Mesendoderm (in vitro differentiated cells): ENCODE data around the gene IRS2.
A peak's percentile ranks its signal among the peaks of the same experiment; 100 is the strongest.

Experiments used
- DNase-seq: peaks from one replicate; pipeline ENCODE4 v3.0.0; 2013
- H2AK5ac ChIP-seq: 2 replicates; pipeline ENCODE4 v1.6.1; 2013; ENCODE audit warnings: low read length, inconsistent platforms
- H2BK120ac ChIP-seq: 2 replicates; pipeline ENCODE4 v1.6.1; 2013; ENCODE audit warnings: low read depth, mild to moderate bottlenecking, low read length, moderate library complexity, mixed read lengths
- H2BK15ac ChIP-seq: replicated peaks from 2 replicates; pipeline ENCODE4 v1.6.1; 2013; ENCODE audit warnings: low read depth, mild to moderate bottlenecking, moderate library complexity
- H2BK5ac ChIP-seq: 2 replicates; pipeline ENCODE4 v1.6.1; 2013; ENCODE audit warnings: low read length, inconsistent platforms
- H3K18ac ChIP-seq: 2 replicates; pipeline ENCODE4 v1.6.1; 2013; ENCODE audit warnings: mild to moderate bottlenecking, low read length, mixed read lengths
- H3K23ac ChIP-seq: one replicate; pipeline ENCODE4 v1.6.1; 2013; ENCODE audit warnings: low read length
- H3K27ac ChIP-seq: 2 replicates; pipeline ENCODE4 v1.5.1; 2013; ENCODE audit warnings: low read depth, mild to moderate bottlenecking, inconsistent platforms, low read length, moderate library complexity
- H3K27me3 ChIP-seq: 2 replicates; pipeline ENCODE4 v1.6.1; 2013; ENCODE audit warnings: low read length, control low read depth, mild to moderate bottlenecking, inconsistent platforms; ENCODE audit not compliant: insufficient read depth, poor library complexity
- H3K36me3 ChIP-seq: 2 replicates; pipeline ENCODE4 v1.6.1; 2013; ENCODE audit warnings: low read length, inconsistent platforms; ENCODE audit not compliant: control insufficient read depth, insufficient read depth
- H3K4ac ChIP-seq: one replicate; pipeline ENCODE4 v1.6.1; 2013; ENCODE audit warnings: low read depth, mild to moderate bottlenecking, low read length, moderate library complexity
- H3K4me1 ChIP-seq: 2 replicates; pipeline ENCODE4 v1.6.1; 2013; ENCODE audit warnings: low read depth, low read length, inconsistent platforms; ENCODE audit not compliant: control insufficient read depth
- H3K4me2 ChIP-seq: 2 replicates; pipeline ENCODE4 v1.6.1; 2013; ENCODE audit warnings: low read length
- H3K4me3 ChIP-seq: 2 replicates; pipeline ENCODE4 v1.5.1; 2013; ENCODE audit warnings: mild to moderate bottlenecking, low read length
- H3K56ac ChIP-seq: one replicate; pipeline ENCODE4 v1.6.1; 2013; ENCODE audit warnings: low read length
- H3K79me1 ChIP-seq: 2 replicates; pipeline ENCODE4 v1.6.1; 2013; ENCODE audit warnings: low read length, inconsistent platforms
- H3K79me2 ChIP-seq: 2 replicates; pipeline ENCODE4 v1.6.1; 2013; ENCODE audit warnings: mild to moderate bottlenecking, low read length; ENCODE audit not compliant: control insufficient read depth, insufficient read depth
- H3K9ac ChIP-seq: 2 replicates; pipeline ENCODE4 v1.6.1; 2013; ENCODE audit warnings: low read length, inconsistent platforms
- H4K5ac ChIP-seq: one replicate; pipeline ENCODE4 v1.6.1; 2013; ENCODE audit warnings: low read length
- H4K8ac ChIP-seq: one replicate; pipeline ENCODE4 v1.6.1; 2013; ENCODE audit warnings: low read depth, mild to moderate bottlenecking, control low read depth, low read length, moderate library complexity
- WGBS: extraction: QIAGEN DNeasy Blood & Tissue Kit; methylation state at CpG from one replicate; pipeline ENCODE4 v1.1.7; 2013; ENCODE audit warnings: low lambda C conversion rate, missing lambda C conversion rate; ENCODE audit not compliant: insufficient coverage; ENCODE audit errors: extremely low coverage; 5-methylcytosine and 5-hydroxymethylcytosine counted together

The IRS2 gene

GRCh38 chr13:109778102-109778542 lies 8.3 kb downstream of the IRS2 start:
- no peak overlapping the region for H2BK5ac ChIP-seq
- no peak overlapping the region for H3K56ac ChIP-seq
- H3K79me2 ChIP-seq, result peaks cover 28% of the 10 kb centered on the region
- WGBS, result no CpG with 5 or more reads among the region's 6 CpGs
- H2BK120ac ChIP-seq, result no peak overlapping the region
- no peak overlapping the region for H4K8ac ChIP-seq
- H3K36me3 ChIP-seq, result peaks cover 1% of the 10 kb centered on the region
- H3K18ac ChIP-seq, result no peak overlapping the region
- H3K4ac ChIP-seq, result no peak overlapping the region
- no peak overlapping the region for H3K4me3 ChIP-seq
- H3K79me1 ChIP-seq, result peaks cover 6% of the 10 kb centered on the region
- peak; percentile 29 for DNase-seq
- no peak overlapping the region for H2AK5ac ChIP-seq
- no peaks in the 10 kb centered on the region for H3K27me3 ChIP-seq
- H2BK15ac ChIP-seq, result no peak overlapping the region
- no peak overlapping the region for H3K27ac ChIP-seq
- H3K9ac ChIP-seq, result no peak overlapping the region
- no peak overlapping the region for H3K4me2 ChIP-seq
- peaks cover 5% of the 10 kb centered on the region for H3K4me1 ChIP-seq
- no peak overlapping the region for H4K5ac ChIP-seq
- no peak overlapping the region for H3K23ac ChIP-seq

DNA sequence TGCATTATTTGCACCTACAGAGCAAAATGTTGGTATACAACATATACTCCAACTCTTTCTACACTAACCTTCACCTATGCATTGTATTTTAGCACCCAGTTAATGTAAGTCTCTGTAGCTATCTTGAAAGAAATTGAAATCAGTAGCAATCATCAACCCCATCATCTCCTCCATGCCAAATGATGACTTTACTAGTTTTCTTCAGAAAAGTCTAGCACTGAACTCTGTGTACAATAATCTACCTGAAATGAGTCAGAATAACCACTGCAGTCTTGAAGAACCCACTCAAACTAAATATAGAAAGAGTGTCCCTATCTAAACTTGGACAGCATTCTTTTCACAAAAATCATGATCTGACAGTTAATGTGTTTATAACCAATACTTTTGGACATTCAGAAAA lies 9.8 kb downstream of the IRS2 start:
- Histone ChIP-seq H3K23ac (no peak overlapping the region), H4K5ac (no peak overlapping the region), H3K4me3 (no peak overlapping the region), H2AK5ac (no peak overlapping the region), H2BK15ac (no peak overlapping the region), H3K36me3 (peaks cover 1% of the 10 kb centered on the region), H3K4me2 (no peak overlapping the region), H3K18ac (no peak overlapping the region), H4K8ac (no peak overlapping the region), H3K56ac (no peak overlapping the region), H3K27me3 (no peaks in the 10 kb centered on the region), H2BK120ac (no peak overlapping the region), H3K79me1 (peaks cover 6% of the 10 kb centered on the region), H3K4me1 (peaks cover 5% of the 10 kb centered on the region), H2BK5ac (no peak overlapping the region), H3K79me2 (peaks cover 29% of the 10 kb centered on the region), H3K4ac (no peak overlapping the region), H3K27ac (no peak overlapping the region), H3K9ac (no peak overlapping the region)
- no peak for DNase-seq

- H4K8ac ChIP-seq, result no peak overlapping the region
- no peak for DNase-seq
- H4K5ac ChIP-seq, result no peak overlapping the region
- H3K79me2 ChIP-seq, result peaks cover 10% of the 10 kb centered on the region
- H3K79me1 ChIP-seq, result peaks cover 7% of the 10 kb centered on the region
- no peak overlapping the region for H3K4ac ChIP-seq
- no peak overlapping the region for H3K4me2 ChIP-seq
- H2BK15ac ChIP-seq, result no peak overlapping the region
- no peak overlapping the region for H2AK5ac ChIP-seq
- H2BK5ac ChIP-seq, result no peak overlapping the region
- H3K23ac ChIP-seq, result no peak overlapping the region
- no peak overlapping the region for H3K9ac ChIP-seq
- no peaks in the 10 kb centered on the region for H3K36me3 ChIP-seq
- H3K27ac ChIP-seq, result no peak overlapping the region
- H3K4me3 ChIP-seq, result no peak overlapping the region
- no peaks in the 10 kb centered on the region for H3K27me3 ChIP-seq
- no peaks in the 10 kb centered on the region for H3K4me1 ChIP-seq
- no peak overlapping the region for H3K18ac ChIP-seq
- no peak overlapping the region for H3K56ac ChIP-seq
- no CpG with 5 or more reads among the region's 4 CpGs for WGBS
- H2BK120ac ChIP-seq, result no peak overlapping the region
These were observed 12.6 kb downstream of the IRS2 start for GRCh38 chr13:109773786-109774185.

- Histone ChIP-seq H3K27me3 (no peaks in the 10 kb centered on the region), H3K79me1 (peaks cover 7% of the 10 kb centered on the region), H4K8ac (no peak overlapping the region), H2BK120ac (no peak overlapping the region), H3K27ac (no peak overlapping the region), H3K4me1 (no peaks in the 10 kb centered on the region), H4K5ac (no peak overlapping the region), H3K23ac (no peak overlapping the region), H3K4me3 (no peak overlapping the region), H2AK5ac (no peak overlapping the region), H3K79me2 (peaks cover 10% of the 10 kb centered on the region), H2BK15ac (no peak overlapping the region), H3K56ac (no peak overlapping the region), H3K4me2 (no peak overlapping the region), H3K36me3 (no peaks in the 10 kb centered on the region), H3K18ac (no peak overlapping the region), H3K4ac (no peak overlapping the region), H3K9ac (no peak overlapping the region), H2BK5ac (no peak overlapping the region)
- DNase-seq, result no peak
- no CpG with 5 or more reads among the region's 6 CpGs for WGBS
These were observed 13.1 kb downstream of the IRS2 start for GRCh38 chr13:109773276-109773675.

DNA sequence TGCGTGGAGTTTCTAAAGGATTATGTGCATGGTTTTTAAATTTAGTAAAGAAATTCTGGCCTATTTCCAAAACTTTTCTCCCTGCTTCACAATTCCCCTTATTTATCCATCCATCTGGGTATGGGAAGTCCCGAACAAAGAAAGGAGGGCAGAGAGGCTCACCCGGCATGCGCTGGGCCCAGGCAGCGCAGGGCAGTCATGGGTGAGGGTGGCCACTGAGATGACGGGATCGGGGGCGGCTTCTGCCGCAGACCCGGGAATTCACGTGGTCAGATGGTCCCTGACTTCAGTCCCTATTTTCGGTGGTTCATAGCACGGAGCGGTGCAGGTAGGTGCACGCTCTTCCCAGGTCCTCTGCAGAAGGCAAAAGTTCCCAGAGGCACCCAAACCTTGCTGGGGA lies 14.5 kb downstream of the IRS2 start:
- Histone ChIP-seq H3K4ac (no peak overlapping the region), H3K27ac (no peak overlapping the region), H2BK15ac (no peak overlapping the region), H3K56ac (no peak overlapping the region), H3K9ac (no peak overlapping the region), H3K18ac (no peak overlapping the region), H2BK5ac (no peak overlapping the region), H3K79me1 (peaks cover 8% of the 10 kb centered on the region), H4K5ac (no peak overlapping the region), H3K4me2 (no peak overlapping the region), H4K8ac (no peak overlapping the region), H3K4me3 (no peak overlapping the region), H2AK5ac (no peak overlapping the region), H3K79me2 (peaks cover 7% of the 10 kb centered on the region), H3K23ac (no peak overlapping the region), H3K27me3 (no peaks in the 10 kb centered on the region), H3K4me1 (no peaks in the 10 kb centered on the region), H2BK120ac (no peak overlapping the region), H3K36me3 (no peaks in the 10 kb centered on the region)
- WGBS, result no CpG with 5 or more reads among the region's 15 CpGs
- no peak for DNase-seq

GRCh38 chr13:109770436-109770835 lies 15.9 kb downstream of the IRS2 start:
- Histone ChIP-seq H3K27me3 (no peaks in the 10 kb centered on the region), H3K36me3 (no peaks in the 10 kb centered on the region)
- WGBS, result no CpG with 5 or more reads among the region's 6 CpGs

More at GRCh38 chr13:109770436-109770835, 15.9 kb downstream of the IRS2 start:
- peaks cover 6% of the 10 kb centered on the region for H3K79me2 ChIP-seq
- no peak overlapping the region for H2BK5ac ChIP-seq
- DNase-seq, result no peak
- H3K56ac ChIP-seq, result no peak overlapping the region
- no peak overlapping the region for H2AK5ac ChIP-seq
- no peak overlapping the region for H3K23ac ChIP-seq
- H2BK15ac ChIP-seq, result no peak overlapping the region
- no peak overlapping the region for H3K18ac ChIP-seq
- H3K27ac ChIP-seq, result no peak overlapping the region
- H2BK120ac ChIP-seq, result no peak overlapping the region
- H3K4me1 ChIP-seq, result no peaks in the 10 kb centered on the region
- H3K79me1 ChIP-seq, result peaks cover 9% of the 10 kb centered on the region
- H3K9ac ChIP-seq, result no peak overlapping the region
- no peak overlapping the region for H4K8ac ChIP-seq
- no peak overlapping the region for H3K4me2 ChIP-seq
- no peak overlapping the region for H4K5ac ChIP-seq
- H3K4me3 ChIP-seq, result no peak overlapping the region
- H3K4ac ChIP-seq, result no peak overlapping the region
